NCI-H69 (cell line): ENCODE results near the gene MLXIPL.
"Not testable (repeated sequence)": the region's sequence is repeated elsewhere in the genome, so short reads cannot be mapped to it uniquely, and the experiment has no call there.

Source experiments
- DNase-seq: peaks from one replicate; lab custom pipeline; 2025; lab: John Stamatoyannopoulos, UW

The MLXIPL gene

GRCh38 chr7:73577627-73578341, 46.5 kb downstream of the MLXIPL start:
- peak; percentile 32 for DNase-seq

DNA sequence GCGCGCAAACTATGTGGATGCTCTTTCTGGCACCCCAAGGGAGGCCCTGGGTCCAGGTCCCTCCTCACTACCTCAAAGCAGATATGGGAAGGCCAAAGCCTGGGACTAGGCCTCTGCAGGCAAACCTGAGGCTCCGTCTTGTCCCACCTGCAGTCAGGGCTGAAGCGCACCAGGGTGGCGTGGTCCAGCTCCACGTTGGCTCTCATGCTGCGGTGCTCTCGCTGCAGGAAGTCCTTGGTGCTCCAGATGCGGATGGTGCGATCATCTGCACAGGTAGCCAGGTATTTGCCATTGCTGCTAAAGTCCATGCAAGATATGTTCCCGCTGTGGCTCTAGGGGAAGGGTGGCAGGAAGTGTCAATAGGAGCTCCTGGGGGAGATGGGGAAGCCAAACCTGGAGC, 50.5 kb downstream of the MLXIPL start:
- DNase-seq, result no peak

- DNase-seq, result no peak
These were observed 51.0 kb downstream of the MLXIPL start for GRCh38 chr7:73573276-73573675.

- no peak for DNase-seq
These were observed 51.5 kb downstream of the MLXIPL start for GRCh38 chr7:73572767-73573186.

DNA sequence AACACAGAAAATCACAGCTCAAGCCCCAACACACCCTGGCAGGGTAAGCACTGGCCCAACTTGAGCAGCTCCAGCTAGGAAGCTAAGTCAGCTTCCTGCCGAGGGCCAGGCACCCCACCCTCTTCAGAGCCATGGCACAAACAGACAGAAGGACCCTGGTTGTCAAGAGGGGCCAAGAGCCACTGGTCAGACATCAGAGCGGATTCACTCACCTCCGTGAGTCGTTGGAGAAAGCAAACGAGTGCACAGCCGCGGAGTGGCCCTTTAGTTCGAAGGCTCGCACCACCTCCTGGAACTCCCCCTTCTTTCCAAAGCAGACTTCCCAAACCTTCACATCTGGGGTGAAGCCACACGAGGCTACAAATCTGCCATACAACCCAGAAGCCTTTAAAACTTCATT, 53.3 kb downstream of the MLXIPL start:
- DNase-seq, result no peak

DNA sequence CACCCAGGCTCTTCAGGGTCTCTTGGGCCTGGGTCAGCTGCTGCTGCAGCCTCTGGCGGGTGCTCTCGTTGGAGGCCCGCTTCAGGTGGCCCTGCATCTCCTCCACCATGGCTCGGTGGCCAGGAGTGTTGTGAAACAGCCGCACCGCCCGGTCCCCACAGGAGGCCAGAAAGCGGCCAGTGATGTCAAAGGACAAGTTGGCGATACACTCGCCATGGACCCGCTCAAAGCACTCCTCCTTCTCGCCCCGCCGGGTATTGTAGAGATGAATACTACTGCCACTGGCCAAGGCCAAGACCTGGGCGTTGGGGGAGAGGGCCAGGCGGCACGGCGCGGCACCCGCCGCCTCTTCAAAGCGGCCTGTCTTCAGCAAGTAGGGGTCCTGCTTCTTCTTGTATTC, 53.8 kb downstream of the MLXIPL start:
- DNase-seq, result no peak

GRCh38 chr7:73569042-73569608, 55.2 kb downstream of the MLXIPL start:
- DNase-seq, result no peak

- DNase-seq, result no peak
These were observed 56.3 kb downstream of the MLXIPL start for GRCh38 chr7:73567846-73568685.

GRCh38 chr7:73567140-73567539, 57.2 kb downstream of the MLXIPL start:
- no peak for DNase-seq

- not testable (repeated sequence) for DNase-seq
These were observed 57.9 kb downstream of the MLXIPL start for GRCh38 chr7:73566431-73566830.

DNA sequence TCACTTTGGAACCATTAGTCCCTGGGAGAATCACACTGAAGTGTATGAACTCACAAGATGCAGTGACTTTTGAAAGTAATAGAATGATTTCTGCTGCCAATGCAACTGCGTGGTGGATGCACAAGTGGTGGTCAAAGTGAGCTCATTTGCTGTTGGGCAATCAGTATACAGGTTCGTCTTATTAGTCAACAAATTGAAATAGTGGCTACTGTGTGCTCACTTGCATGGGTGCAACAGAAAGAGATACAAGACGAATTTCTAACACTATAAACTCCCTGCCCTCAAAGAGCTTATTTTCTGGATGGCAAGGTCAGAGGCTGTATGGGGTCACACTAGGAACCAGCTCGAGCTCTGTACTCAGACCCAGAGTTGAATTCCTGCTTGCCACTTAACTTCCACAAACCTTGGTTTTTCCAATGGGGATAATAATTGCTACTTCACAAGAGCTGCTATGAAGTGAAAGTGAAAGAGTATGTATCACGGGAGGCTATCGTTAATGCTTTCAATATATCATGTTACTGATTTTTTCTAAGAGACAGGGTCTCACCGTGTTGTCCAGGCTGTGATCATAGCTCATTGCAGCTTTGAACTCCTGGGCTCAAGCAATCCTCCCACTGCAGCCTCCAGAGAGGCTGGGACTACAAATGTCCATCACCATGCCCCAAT, 58.5 kb downstream of the MLXIPL start:
- no peak for DNase-seq

DNA sequence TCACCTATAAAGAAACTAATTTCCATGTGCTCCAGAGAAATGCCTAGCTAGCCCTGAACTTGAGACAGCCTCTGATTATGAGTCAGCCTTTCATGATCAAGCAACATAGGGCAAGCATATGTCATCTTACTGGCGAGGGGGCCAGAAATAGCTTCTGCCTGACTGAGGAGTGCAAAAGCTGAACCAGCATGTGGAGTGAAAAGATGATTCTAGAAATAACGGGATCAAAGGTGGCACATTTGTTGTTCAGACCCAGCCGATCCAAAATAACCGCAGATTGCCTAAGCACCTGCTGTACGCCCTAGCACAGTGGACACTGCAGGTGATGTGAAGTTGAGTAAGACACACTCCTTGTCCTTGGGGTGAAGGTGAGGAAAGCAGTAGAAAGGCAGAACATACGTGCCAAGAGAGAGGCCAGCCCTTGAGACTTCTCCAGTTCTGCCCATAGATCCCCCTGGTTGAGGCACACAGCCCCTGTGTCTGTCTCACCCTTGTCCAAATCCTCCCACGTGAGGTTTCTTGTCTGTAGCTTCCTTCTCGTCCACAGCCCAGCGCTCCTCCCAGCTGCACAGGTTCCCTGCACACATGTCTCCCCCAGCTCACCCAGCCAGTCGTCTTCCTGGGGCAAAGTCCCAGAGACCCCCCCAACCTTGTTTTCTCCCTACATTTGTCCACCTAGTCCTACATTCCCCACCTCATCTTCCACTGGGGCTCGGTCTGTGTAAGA, 64.0 kb downstream of the MLXIPL start:
- peak; percentile 48 for DNase-seq

DNA sequence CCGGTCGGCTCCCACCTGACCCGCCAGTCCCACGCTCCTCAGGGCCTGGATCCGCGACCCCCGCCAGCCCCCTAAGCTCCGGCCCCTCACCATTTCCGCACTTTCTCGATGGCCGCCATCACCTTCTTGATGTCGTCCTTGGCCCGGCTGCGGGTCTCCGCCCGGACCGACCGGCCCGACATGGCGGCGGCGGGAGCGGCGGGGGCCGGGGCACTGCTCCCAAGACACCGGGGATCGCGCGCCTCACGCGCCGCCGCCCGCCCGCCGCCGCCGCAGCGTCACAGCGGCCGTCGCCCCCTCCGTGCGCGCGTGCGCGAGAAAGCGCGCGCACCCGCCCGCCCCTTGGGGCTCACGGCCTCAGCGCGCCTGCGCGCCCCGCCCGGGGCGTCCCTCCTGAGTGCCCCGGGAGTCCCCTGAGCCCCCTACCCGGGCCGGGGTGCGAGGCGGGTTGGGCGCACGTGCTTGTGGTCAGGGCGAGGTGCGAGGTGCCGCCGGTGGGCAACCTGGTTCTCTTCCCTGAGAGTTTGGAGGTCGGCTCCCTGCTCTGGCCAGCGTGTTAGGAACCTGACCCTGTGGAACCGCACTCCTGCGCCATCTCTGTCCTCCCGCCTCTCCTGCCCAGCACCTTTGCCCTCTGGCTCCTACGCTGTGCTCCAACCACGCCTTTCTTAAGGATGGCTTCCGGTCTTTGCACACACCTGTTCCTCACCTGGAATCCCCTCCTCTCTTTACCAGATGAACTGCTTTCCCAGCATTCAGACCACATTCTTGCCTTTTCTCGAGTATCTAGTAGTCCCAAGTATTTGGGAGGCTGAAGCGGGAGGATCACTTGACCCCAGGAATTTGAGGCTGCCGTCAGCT, 66.7 kb downstream of the MLXIPL start, which contains the start of gene BCL7B:
Gene BCL7B (minus strand): TSS at position 294 of the 861 bp plus-strand sequence. CDS start 112 bp downstream, at position 182.
- DNase-seq, result peak; percentile 90

DNA sequence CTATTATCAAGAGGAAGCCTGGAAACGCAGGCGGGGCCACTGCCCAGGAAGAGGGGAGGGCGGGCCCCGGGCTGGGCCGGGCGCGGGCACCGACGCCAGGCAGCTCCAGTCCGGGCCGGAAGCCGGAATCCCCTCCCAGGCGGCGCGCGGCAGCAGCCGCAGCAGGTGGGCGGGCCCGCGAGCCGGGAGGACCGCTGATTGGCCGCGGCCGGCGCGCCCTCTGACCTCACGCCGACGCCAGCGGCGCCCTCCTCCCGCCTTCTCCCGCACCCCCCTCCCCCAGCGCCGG, 67.3 kb downstream of the MLXIPL start:
- peak; percentile 98 for DNase-seq

GRCh38 chr7:73556208-73557107, 67.9 kb downstream of the MLXIPL start:
- DNase-seq, result no peak

DNA sequence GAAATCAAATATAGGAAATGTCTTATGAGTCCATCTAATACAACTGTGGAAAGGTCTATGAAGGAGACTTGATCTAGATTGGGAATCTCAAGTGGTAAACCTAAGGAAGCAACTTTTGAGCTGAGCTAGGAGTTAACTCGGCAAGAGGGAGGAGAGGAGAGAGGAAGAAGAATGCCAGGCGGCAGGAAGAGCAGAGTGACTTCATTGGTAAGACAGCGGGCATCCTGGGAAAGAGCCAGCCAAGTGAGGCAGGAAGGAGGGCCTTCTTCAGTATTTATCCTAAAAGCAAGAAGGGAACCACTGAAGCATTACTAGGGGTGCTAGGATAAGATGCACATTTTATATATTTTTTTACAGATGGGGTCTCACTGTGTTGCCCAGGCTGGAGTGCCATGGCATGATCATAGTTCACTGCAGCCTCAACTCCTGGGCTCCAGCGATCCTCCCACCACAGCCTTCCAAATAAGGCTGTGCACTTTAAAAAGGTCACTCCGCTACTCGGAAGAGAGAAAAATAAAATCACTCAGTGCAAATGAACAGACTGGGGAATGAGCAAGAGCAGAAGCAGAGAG, 68.8 kb downstream of the MLXIPL start:
- no peak for DNase-seq

GRCh38 chr7:73550093-73550492, 74.2 kb downstream of the MLXIPL start:
- DNase-seq, result not testable (repeated sequence)

DNA sequence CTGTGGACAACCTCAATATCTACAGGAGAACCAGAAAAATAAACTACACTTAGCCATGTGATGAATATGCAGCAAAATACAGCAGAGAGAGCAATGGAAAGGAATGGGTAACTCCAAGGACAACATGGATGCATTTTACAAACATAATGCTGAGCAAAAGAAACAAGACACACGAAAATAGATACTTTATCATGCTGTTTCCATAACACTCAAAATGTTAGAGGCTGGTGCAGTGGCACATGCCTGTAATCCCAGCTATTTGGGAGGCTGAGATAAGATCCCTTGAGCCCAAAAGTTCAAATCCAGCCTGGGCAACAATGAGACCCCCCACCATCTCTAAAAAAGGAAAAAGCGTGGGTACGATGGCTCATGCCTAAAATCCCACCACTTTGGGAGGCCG, 75.1 kb downstream of the MLXIPL start:
- DNase-seq, result no peak

- DNase-seq, result no peak
These were observed 76.5 kb downstream of the MLXIPL start for GRCh38 chr7:73547841-73548240.
